ENCODE data around the gene NCOA1.
A peak's percentile ranks its signal among the peaks of the same experiment; 100 is the strongest.

NCOA1 gene

DNA sequence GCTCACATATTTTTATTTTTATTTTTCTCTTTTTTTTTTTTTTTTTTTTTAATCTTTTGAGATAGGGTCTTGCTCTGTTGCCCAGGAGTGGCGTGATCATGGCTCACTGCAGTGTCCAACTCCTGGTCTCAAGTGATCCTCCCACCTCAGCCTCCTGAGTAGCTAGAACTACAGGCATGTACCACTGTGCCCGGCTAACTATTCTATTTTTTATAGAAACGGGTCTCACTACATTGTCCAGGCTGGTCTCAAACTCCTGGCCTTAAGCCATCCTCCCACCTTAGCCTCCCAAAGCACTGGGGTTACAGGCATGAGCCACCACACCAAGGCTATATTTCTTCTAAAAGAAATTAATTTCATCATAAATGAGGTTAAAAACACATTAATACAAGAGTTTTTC lies 256.2 kb downstream of the NCOA1 start:
- no peak for DNase-seq (ENCODE audit: low read depth)
- H3K4me3 ChIP-seq (ENCODE audit: low read depth, low read length): no peak overlapping the region

DNA sequence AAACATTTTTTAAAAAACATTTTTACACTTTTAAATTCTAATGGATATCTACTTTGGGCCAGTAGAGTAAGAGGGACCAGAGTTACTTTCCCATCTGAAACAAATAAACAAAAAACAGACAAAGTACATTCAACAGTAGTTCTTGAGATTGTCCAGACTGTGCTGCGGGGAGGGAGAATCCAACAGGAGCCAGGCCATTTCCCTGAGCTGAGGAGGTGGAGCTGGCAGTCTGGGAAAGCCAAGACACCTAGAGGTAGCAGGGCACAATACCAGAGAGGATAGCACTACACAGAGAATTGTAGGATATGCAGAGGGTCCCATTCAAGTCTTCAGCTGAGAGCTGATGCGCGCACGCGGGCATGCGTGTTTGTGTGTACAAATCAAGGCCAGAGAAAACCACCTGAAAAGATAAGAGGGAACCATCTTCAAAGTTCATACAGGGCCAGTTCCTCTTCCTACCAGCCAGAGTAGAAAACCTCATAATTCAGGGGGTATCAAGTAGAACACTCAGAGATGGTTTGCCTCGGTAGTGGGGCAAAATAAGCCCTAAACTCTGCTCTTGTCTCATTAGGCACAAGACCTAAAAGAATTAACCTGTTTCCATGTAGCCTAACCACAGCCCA lies 258.1 kb downstream of the NCOA1 start:
- no peak for DNase-seq (ENCODE audit: low read depth)
- H3K4me3 ChIP-seq (ENCODE audit: low read depth, low read length): no peak overlapping the region

DNA sequence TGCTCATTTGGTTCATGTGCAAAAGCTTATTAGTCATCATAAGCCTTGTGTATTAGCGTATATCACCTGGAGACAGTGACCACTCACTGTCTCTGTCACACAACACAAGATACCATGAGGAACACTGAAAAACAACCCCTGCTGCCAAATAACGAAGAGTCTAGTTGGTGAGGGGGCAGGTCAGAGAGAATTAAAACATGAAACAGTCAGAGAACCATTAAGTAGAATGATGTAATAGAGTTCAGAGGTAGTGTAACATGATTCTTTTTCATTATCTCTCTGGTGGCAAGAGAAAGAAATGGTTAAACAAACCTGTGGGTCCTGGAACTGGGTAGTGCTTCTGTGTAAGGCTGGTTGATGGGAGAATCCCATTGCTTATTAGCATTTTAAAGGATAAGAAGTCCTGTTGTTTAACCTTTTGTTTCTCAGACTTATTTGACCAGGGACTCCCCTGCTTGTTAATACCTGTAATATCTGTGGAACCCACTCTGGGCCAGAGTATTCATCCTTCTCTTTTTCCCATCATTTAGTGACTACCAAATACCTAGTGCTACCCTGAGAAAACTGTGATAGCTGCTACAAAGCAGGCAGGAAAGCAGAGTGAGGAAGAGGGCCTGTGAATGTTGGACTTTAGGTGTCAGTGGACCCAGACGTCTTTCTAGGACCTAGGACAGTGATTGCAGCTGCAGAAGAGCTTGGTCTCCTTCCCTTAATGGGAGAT lies 264.1 kb downstream of the NCOA1 start:
- no peak for DNase-seq (ENCODE audit: low read depth)
- H3K4me3 ChIP-seq (ENCODE audit: low read depth, low read length): no peak overlapping the region

DNA sequence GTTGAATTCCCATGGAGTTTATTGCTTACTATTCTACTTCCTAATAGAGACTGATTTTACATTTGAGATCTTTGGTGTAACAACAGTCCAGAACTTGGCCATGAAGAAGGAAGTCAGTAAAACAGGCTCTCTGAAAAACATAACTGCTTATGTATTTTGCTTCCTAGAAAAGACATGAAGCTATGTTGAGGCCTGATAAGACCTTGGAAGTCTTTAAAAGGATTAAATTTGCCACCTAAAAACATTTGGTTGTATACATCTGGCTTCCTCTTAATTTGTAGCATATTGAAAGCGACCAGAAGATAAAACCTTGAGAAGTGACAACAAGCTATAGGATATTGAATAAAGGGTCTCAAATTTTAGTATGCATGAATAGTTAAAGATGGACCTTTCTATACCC lies 265.7 kb downstream of the NCOA1 start:
- no peak for DNase-seq (ENCODE audit: low read depth)
- H3K4me3 ChIP-seq (ENCODE audit: low read depth, low read length): no peak overlapping the region

DNA sequence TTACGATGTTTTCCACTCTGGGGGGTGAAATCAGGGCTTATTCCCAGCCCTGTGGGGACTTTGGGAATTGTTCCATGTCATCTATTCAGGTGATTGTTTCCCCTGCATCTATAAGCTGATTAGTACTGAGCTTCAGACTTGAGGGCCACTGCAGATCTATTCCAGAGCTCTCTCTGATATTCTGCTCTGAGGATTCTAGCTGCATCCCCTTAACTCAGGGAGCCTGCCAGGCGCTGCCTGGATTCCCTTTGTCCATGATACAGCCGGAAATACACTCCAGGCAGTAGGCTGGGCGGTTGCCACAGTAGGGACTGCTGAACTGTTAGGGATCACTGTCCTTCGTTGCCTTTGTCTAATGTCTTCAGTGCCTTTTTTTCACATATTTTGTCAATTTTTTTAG lies 270.8 kb downstream of the NCOA1 start:
- DNase-seq (ENCODE audit: low read depth): no peak
- H3K4me3 ChIP-seq (ENCODE audit: low read depth, low read length): no peak overlapping the region

DNA sequence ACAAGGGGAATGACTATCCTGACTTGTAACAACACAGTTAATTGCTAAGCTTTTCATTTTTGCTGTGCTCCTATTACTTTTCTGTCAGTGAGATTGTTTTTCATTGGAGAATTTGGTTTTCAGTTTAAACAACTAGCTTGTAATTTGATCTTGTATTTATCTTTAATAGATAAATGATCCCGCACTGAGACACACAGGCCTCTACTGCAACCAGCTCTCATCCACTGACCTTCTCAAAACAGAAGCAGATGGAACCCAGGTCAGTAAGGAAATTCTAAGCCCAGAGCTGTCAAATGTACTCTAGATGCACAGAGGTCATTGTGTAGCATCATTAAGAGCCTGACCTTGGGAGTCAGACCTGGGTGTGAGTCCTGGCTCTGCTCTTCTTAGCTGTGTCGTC lies 271.5 kb downstream of the NCOA1 start:
- DNase-seq (ENCODE audit: low read depth): no peak
- H3K4me3 ChIP-seq (ENCODE audit: low read depth, low read length): no peak overlapping the region

DNA sequence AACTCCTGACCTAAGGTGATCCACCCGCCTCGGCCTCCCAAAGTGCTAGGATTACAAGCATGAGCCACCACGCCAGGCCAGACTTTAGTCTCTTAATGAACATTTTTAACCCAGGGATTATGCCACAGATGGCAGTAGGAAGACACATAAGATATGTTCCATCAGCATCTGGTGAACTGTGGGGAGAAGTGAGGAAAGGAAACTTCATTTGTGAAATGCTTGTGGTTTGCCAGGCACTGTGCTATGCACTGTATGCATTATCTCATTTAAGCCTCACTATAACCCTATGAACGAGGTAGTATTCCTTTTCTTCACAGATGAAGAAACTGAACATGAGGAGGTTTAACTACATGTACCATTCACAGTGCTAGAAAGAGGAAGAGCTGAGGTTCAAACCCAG lies 272.8 kb downstream of the NCOA1 start:
- H3K4me3 ChIP-seq (ENCODE audit: low read depth, low read length): no peak overlapping the region
- DNase-seq (ENCODE audit: low read depth): no peak

DNA sequence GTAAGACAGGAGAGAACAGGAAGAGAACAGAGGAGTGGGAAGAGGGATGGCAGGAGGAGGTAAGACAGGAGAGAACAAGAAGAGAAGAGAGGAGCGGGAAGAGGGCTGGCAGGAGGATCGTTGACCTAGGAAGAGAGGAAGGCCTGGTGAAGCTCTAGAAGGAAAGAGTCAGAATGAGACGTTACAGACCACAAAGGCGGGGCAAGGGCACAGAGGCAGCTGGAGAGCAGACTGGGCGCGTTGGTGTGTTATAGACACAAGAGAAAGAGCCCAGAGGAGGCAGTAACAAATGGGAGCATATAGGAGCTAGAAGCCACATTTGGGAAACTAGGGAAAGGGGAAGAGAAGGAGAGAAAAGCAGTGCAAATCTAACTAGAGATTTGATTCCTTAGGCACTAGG lies 275.6 kb downstream of the NCOA1 start:
- DNase-seq (ENCODE audit: low read depth): no peak
- H3K4me3 ChIP-seq (ENCODE audit: low read depth, low read length): no peak overlapping the region

DNA sequence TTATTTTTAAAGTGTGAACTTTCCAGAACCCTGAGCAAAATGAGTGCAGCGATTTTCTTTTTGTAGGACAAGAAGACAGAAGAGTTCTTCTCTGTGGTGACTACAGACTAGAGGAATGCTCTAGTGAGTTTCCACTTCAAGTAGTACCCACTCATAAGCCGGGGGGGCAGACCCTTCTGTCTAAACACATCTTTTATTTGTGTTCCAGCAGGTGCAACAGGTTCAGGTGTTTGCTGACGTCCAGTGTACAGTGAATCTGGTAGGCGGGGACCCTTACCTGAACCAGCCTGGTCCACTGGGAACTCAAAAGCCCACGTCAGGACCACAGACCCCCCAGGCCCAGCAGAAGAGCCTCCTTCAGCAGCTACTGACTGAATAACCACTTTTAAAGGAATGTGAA lies 277.0 kb downstream of the NCOA1 start:
- DNase-seq (ENCODE audit: low read depth): no peak
- H3K4me3 ChIP-seq (ENCODE audit: low read depth, low read length): no peak overlapping the region

DNA sequence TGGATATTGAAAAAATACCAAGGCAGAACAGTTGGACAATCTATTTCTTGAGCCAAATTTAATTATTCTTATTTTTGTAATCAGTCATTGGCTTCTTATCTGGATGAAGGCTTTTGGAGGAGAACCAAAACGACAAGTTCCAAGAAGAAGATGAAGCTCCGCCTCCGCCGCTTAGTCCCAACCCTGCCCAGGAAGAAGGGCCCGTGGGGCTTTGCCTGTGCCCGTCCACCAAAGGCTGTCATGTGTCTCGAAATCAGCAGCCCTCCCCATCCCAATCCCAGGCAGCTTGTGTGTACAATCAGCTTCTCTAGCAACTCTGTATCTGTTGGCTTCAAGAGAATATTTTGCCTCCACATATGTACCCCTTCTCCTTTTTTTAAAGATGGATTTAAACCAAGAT lies 277.5 kb downstream of the NCOA1 start:
- DNase-seq (ENCODE audit: low read depth): no peak
- H3K4me3 ChIP-seq (ENCODE audit: low read depth, low read length): no peak overlapping the region

DNA sequence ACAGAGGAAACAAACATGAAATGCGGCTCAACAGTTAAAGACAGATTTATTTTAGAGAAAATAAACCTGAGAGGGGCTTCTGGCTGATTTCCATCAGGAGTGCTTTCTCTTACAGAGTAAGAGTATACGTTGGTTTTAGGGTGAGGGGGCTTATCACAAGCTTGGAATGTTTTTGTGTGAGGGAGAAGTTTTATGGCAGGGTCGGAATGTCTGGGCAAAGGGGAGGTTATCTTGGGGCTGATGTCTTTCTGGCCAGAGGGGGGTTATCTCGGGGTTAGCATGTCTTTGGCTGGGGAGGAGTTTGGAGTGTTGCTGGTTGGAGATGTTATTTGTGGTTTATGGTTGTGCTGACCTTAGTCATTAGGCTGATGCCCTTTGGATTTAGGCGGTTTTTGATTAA lies 280.0 kb downstream of the NCOA1 start:
- no peak overlapping the region for H3K4me3 ChIP-seq (ENCODE audit: low read depth, low read length)
- no peak for DNase-seq (ENCODE audit: low read depth)

DNA sequence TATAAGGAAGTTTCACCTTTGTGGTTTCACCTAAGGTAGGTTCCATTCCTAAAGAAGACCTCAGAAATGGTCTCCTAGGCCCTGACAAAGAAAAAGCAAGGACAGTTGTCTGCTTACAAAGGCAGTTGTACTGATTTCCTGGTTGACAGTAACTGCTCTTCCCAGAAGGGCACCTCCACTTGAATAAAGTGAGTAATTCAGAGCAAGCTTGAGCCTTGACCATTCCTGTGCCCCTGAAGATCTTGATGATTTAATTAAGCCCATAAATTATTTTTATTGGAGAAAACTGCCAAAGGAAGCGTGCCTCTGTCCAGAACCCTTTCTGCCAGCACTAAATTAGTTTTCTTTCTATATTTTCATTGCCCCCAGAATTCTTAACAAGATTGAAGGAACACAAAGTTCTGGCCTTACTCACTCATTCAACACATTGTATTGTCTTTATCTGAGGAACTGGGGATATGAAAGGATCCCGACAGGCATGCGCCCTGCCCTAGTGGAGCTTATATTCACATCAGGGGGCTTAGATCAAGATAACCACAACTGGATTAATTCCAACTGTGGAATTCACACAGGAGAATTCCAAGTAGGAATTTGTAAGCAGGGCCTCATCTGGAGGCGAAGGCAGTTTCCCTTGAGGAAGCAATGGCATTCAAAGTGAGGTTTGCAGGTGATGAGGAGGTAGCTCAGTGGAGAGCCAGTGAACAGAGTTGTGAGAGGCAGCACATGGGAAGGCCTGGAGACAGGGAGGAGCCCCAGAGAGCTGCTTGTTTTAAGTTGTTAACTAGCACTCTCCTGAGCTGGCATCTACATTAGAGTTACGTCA lies 280.9 kb downstream of the NCOA1 start:
- no peak for DNase-seq (ENCODE audit: low read depth)

DNA sequence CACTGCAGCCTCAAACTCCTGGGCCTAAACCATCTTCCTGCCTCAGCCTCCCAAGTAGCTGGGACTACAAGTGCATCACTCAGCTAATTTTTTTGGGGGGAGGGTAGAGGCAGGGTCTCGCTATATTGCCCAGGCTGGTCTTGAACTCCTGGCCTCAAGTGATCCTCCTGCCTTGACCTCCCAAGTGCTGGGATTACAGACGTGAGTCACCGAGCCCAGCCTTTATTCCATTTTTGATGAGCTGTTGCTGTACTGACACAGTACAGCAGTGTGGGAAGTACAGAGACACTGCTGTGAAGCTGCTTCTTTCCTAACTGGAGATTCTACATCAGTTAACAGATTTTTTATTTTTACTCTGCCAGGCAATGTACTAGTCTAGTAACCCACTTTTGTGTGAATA lies 283.3 kb downstream of the NCOA1 start:
- no peak overlapping the region for H3K4me3 ChIP-seq (ENCODE audit: low read depth, low read length)
- no peak for DNase-seq (ENCODE audit: low read depth)

More for the DNA sequence above, 280.9 kb downstream of the NCOA1 start:
- H3K4me3 ChIP-seq (ENCODE audit: low read depth, low read length): no peak overlapping the region

DNA sequence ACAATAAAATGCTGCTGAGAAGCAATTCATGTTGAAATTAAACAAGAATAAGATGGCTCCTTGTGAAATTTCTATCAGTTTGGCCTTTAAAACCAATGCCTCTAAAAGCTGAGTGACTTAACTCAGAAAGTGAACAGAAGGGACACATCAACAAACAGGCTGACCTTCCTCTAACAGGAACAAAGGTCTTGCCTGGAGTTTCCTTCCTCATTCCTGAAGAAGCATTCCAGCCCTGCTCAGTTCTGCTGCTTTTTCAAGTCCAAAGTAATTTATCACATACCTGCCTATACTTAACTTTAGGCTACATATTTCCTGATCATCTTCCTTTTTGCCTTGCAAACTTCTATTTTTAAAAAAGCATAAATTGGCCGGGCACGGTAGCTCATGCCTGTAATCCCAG lies 288.1 kb downstream of the NCOA1 start:
- H3K4me3 ChIP-seq (ENCODE audit: low read depth, low read length): no peak overlapping the region

DNA sequence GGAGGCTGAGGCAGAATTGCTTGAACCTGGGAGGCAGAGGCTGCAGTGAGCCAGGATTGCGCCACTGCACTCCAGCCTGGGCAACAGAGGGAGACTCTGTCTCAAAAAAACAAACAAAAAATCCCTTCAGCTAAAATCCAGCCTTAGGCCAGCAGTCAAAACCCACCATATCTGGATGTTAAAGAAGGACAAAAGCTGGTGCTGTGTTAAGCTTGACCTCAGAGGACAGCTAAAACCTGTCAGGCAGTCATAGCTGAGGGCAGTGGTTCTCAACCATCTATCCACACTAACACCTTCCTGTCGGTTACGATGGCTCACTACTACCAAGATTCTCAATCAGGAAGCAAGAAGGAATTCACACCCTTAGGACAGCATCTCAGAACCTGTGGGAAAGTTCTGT lies 292.6 kb downstream of the NCOA1 start:
- no peak for DNase-seq (ENCODE audit: low read depth)
- H3K4me3 ChIP-seq (ENCODE audit: low read depth, low read length): no peak overlapping the region

More for the DNA sequence above, 288.1 kb downstream of the NCOA1 start:
- DNase-seq (ENCODE audit: low read depth): no peak

DNA sequence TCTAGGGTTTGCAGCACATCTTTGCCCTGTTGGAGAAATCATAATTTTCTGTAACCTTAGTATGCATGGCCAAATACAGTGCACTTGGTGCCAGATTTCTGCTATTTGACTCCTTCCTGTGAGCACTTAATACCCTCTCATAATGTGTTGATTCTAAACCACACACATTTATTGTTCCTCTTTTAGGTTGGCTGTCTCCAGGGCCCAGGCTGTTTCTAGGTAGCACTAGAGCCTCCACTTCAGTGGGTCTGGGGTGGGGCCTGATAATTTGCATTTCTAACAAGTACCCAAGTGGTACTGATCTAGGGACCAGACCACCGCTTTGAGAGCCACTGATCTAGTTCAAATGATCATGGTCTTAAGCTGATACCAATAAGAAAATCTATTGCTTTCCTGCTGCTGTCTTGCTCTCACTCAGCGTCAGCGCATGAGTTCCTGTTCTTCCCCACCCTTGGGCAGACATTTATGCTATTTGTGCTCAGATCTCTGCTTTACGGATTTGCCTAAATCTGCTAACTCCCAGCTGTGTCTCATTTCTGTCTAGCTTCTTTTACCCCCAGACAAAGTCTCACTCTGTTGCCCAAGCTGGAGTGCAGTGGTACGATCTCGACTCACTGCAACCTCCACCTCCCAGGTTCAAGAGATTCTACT lies 294.7 kb downstream of the NCOA1 start:
- no peak overlapping the region for H3K4me3 ChIP-seq (ENCODE audit: low read depth, low read length)
- DNase-seq (ENCODE audit: low read depth): no peak

DNA sequence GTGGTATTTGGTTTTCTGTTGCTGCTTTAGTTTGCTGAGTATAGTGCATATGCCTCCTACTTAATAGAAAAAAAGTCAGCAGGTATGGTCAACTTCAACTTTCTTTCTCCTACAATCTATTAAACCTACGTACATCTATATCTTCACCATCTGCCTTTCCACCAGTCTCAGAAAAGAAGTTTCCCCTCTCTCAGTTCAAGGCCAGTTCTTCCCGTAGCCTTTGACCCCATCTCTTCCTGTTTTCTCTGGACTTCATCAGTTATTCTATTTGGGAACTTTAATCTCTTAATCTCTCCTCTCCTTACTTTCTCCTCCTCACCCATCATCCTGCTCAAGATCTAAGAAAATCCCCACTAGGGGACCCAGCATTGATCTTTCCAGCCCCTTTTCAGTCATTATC lies 296.5 kb downstream of the NCOA1 start:
- DNase-seq (ENCODE audit: low read depth): no peak

DNA sequence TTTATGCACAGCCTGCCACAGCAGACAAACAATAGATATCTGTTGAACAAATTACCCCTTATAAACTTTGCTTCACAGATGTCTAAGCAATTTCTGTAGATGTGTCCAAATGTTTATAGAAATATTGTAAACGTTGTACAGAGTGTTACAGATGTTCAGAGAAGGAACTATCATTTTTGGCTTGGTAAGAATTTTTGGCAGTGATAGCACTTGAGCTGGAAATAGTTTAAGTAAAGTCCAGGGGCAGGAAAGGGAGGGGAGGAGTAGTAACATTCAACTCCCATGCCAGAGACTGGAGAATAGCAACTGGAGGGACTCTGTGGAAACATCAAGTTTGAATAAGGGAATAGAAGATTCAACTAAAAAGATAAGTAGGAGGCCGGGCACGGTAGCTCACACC lies 297.8 kb downstream of the NCOA1 start:
- no peak overlapping the region for H3K4me3 ChIP-seq (ENCODE audit: low read depth, low read length)
- no peak for DNase-seq (ENCODE audit: low read depth)

More for the DNA sequence above, 296.5 kb downstream of the NCOA1 start:
- H3K4me3 ChIP-seq (ENCODE audit: low read depth, low read length): no peak overlapping the region

DNA sequence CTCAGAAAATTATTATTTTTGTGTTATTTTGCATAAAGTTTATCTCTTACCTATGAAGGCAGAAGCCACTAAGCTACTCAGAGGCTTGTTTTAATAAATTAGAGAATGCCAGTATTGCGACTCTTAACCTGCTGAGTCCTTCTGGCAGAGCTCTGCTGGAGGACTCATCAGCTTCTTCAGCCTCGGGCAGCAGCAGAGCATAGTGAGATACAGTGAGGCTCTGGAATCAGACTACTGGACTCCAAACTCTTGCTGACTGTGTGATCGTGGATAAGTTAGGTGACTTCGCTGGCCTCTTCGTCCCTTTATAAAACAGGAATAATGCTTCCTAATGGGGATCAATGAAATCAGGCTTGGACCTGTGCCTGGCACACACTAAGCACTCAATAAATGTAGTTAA lies 300.4 kb downstream of the NCOA1 start:
- no peak overlapping the region for H3K4me3 ChIP-seq (ENCODE audit: low read depth, low read length)
- no peak for DNase-seq (ENCODE audit: low read depth)

DNA sequence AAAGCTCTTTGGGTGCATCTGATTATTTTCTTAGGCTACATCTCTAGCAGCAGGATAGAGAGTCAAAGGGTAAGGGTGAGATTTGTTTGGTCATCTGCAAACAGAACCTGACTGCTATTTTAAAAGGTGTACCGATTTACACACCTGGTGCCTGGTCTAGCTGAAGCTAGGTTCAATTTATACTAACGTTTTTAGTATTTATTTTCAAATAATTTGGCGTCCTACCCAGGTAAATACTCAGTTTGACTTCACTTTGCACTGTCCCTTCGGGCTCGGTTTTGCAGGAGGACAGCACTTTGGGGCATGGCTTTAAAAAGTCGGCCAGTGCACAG lies 301.5 kb downstream of the NCOA1 start:
- H3K4me3 ChIP-seq (ENCODE audit: low read depth, low read length): peak overlapping the region; percentile 64
- no peak for DNase-seq (ENCODE audit: low read depth)

All from skeletal muscle cell (primary cell).